Body of pancreas (tissue), 4 donors: ENCODE measurements around the gene KLHL18. TPM values are rescaled to one million over a fixed set of nuclear protein-coding genes. Genes with fewer than 3 reads are reported as not detected.
"Not testable (repeated sequence)": the region's sequence is repeated elsewhere in the genome, so short reads cannot be mapped to it uniquely, and the experiment has no call there.

Source experiments
- ATAC-seq: fragments of 150-250 bp; one replicate; pipeline ENCODE4 v1.9.1; 2016
- DNase-seq, 4 donors: peaks; one replicate each; pipeline ENCODE4 v3.0.0-alpha.2; 2019
- H3K27ac ChIP-seq, 4 donors: fragments of 200-600 bp; sonication (generic); 1 replicate in 3 of 4; 2 replicates in 1 of 4; pipeline versions ENCODE4 v1.5.1 to v1.6.1; 2016 to 2019; ENCODE audit warnings: mild to moderate bottlenecking in 1 of 4, mixed read lengths in 1 of 4, moderate library complexity in 1 of 4
- H3K27me3 ChIP-seq, 2 donors: fragments of 200-600 bp; sonication (generic); one replicate each; pipeline ENCODE4 v1.6.0; 2016; ENCODE audit warnings: mild to moderate bottlenecking in 1 of 2
- H3K36me3 ChIP-seq, 2 donors: fragments of 200-600 bp; sonication (generic); replicated peaks in 1 of 2; 2 replicates each; pipeline ENCODE4 v1.5.1; 2016; ENCODE audit warnings: low read depth in 2 of 2; ENCODE audit not compliant: insufficient read depth in 1 of 2
- H3K4me1 ChIP-seq: fragments of 200-600 bp; sonication (generic); one replicate; pipeline ENCODE4 v1.6.0; 2016
- H3K4me3 ChIP-seq, 2 donors: fragments of 200-600 bp; sonication (generic); 1 replicate in 1 of 2; 2 replicates in 1 of 2; pipeline ENCODE4 v1.5.1; 2016 to 2019
- H3K9me3 ChIP-seq, 3 donors: fragments of 200-600 bp; sonication (generic); 1 replicate in 2 of 3; 2 replicates in 1 of 3; pipeline ENCODE4 v1.5.1; 2016
- POLR2A ChIP-seq, 3 donors: fragments of 450-650 bp; IDR thresholded peaks; one replicate each; pipeline ENCODE4 v1.6.1; 2016; ENCODE audit warnings: antibody characterized with exemption in 3 of 3, mild to moderate bottlenecking in 2 of 3
- WGBS, 2 donors: methylation state at CpG; one replicate each; pipeline ENCODE4 v1.1.5; 2017; 5-methylcytosine and 5-hydroxymethylcytosine counted together
- intact Hi-C: fragments of 100-400 bp; cut with DNase I; formaldehyde crosslinking; loops from one replicate; pipeline ENCODE4 v1.15.1; 2023
- total RNA-seq, 2 donors: library from RNA; depleted of rRNA; stranded (reverse); fragments of >200 nt; gene quantifications; one replicate each; pipeline ENCODE4 v1.1.0, GENCODE V29; 2016
- TF ChIP-seq, protein P1 (sequence below), 7 experiments: fragments of 450-650 bp in 4 of 7; fragments of 200-600 bp in 3 of 7; sonication (generic) in 3 of 7; IDR thresholded peaks; one replicate each; pipeline ENCODE4 v1.5.1; 2016 to 2019; ENCODE audit warnings: antibody characterized with exemption in 7 of 7

KLHL18 gene
- total RNA-seq, 2 donors from 2014 or later: 7.3 to 8.6 TPM

- H3K4me1 ChIP-seq: no peaks in the 10 kb centered on the region
- H3K27ac ChIP-seq: no peak overlapping the region
- intact Hi-C loops: no loop called here
- H3K27me3 ChIP-seq: no peaks in the 10 kb centered on the region
- ATAC-seq (no peak), DNase-seq (no peak)
- no peaks in the 10 kb centered on the region for H3K9me3 ChIP-seq
- TF ChIP-seq, protein P1, sequence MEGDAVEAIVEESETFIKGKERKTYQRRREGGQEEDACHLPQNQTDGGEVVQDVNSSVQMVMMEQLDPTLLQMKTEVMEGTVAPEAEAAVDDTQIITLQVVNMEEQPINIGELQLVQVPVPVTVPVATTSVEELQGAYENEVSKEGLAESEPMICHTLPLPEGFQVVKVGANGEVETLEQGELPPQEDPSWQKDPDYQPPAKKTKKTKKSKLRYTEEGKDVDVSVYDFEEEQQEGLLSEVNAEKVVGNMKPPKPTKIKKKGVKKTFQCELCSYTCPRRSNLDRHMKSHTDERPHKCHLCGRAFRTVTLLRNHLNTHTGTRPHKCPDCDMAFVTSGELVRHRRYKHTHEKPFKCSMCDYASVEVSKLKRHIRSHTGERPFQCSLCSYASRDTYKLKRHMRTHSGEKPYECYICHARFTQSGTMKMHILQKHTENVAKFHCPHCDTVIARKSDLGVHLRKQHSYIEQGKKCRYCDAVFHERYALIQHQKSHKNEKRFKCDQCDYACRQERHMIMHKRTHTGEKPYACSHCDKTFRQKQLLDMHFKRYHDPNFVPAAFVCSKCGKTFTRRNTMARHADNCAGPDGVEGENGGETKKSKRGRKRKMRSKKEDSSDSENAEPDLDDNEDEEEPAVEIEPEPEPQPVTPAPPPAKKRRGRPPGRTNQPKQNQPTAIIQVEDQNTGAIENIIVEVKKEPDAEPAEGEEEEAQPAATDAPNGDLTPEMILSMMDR (IDR thresholded peaks at IDR 0.05): no peak
- no peak overlapping the region for H3K4me3 ChIP-seq
- H3K36me3 ChIP-seq: no peaks in the 10 kb centered on the region
- 91 to 93% methylated on average over 3 of the region's 3 CpGs for WGBS, 2 donors
Measured at GRCh38 chr3:47298439-47298838, 15.7 kb downstream of the KLHL18 start.

GRCh38 chr3:47299381-47300318 is 16.9 kb downstream of the KLHL18 start:
- DNase-seq (no peak), ATAC-seq (no peak)
- Histone ChIP-seq H3K4me3 (no peak overlapping the region), H3K9me3 (no peaks in the 10 kb centered on the region), H3K27ac (no peak overlapping the region), H3K4me1 (no peaks in the 10 kb centered on the region), H3K36me3 (no peaks in the 10 kb centered on the region), H3K27me3 (no peaks in the 10 kb centered on the region)
- intact Hi-C loops: no loop called here
- TF ChIP-seq POLR2A (IDR thresholded peaks at IDR 0.05): no peak
- TF ChIP-seq, protein P1 (IDR thresholded peaks at IDR 0.05): no peak
- 90 to 91% methylated on average over 9 of the region's 9 CpGs for WGBS, 2 donors

- Histone ChIP-seq H3K9me3 (no peaks in the 10 kb centered on the region), H3K36me3 (no peaks in the 10 kb centered on the region), H3K27ac (no peak overlapping the region), H3K27me3 (no peaks in the 10 kb centered on the region), H3K4me1 (no peaks in the 10 kb centered on the region), H3K4me3 (no peak overlapping the region)
- intact Hi-C loops: no loop called here
- ATAC-seq (no peak), DNase-seq (no peak)
- TF ChIP-seq POLR2A (IDR thresholded peaks at IDR 0.05): no peak
- TF ChIP-seq, protein P1 (IDR thresholded peaks at IDR 0.05): no peak
Measured at GRCh38 chr3:47301456-47301855, 18.7 kb downstream of the KLHL18 start.

DNA sequence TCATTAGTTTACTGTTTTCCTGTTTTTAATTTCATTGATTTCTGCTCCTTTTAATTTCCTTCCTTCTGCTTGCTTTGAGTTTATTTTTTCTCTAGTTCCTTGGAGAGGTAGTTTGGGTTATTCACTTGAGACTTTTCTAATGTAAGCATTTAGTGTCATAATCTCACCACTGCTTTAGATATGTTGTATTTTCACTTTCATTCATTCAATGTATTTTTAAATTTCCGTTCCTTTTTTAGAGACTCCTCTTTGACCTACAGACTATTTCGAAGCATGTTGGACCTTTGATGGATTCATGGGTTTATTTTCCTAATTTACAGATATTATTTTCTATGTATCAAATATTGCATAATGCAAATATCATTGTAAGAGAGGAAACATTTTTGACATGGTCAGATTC is 23.3 kb downstream of the KLHL18 start:
- H3K27ac ChIP-seq: no peak overlapping the region
- DNase-seq: no peak
- no peaks in the 10 kb centered on the region for H3K4me1 ChIP-seq
- H3K4me3 ChIP-seq: no peak overlapping the region
- H3K36me3 ChIP-seq: no peaks in the 10 kb centered on the region
- H3K27me3 ChIP-seq: no peaks in the 10 kb centered on the region
- WGBS, 2 donors: 70 to 96% methylated on average over 2 of the region's 2 CpGs
- no peak for ATAC-seq
- TF ChIP-seq POLR2A (IDR thresholded peaks at IDR 0.05): no peak
- TF ChIP-seq, protein P1 (IDR thresholded peaks at IDR 0.05): no peak
- intact Hi-C loops: no loop called here
- H3K9me3 ChIP-seq: no peaks in the 10 kb centered on the region

DNA sequence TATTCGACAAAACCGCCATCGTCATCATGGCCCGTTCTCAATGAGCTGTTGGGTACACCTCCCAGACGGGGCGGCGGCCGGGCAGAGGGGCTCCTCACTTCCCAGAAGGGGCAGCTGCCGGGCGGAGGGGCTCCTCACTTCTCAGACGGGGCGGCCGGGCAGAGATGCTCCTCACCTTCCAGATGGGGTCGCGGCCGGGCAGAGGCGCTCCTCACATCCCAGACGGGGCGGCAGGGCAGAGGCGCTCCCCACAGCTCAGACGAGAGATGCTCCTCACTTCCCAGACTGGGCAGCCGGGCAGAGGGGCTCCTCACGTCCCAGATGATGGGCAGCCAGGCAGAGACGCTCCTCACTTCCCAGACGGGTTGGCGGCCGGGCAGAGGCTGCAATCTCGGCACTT is 26.5 kb downstream of the KLHL18 start:
- H3K4me1 ChIP-seq, H3K4me3 ChIP-seq, H3K27ac ChIP-seq, DNase-seq, ATAC-seq, H3K36me3 ChIP-seq, H3K9me3 ChIP-seq, intact Hi-C loops, H3K27me3 ChIP-seq: not testable (repeated sequence)
- 95 to 97% methylated on average over 13 to 21 of the region's 28 CpGs for WGBS, 2 donors
